Spleen (tissue), 7 donors: ENCODE data around the gene PFKL.

Source experiments
- POLR2A ChIP-seq, 3 donors: fragments of 450-650 bp; IDR thresholded peaks; one replicate each; pipeline ENCODE4 v1.5.1; 2017; ENCODE audit warnings: antibody characterized with exemption in 3 of 3, mild to moderate bottlenecking in 1 of 3
- POLR2AphosphoS5 ChIP-seq, 3 donors: sonication (generic); formaldehyde crosslinking; IDR thresholded peaks; one replicate each; pipeline ENCODE4 v1.5.1; 2017; ENCODE audit warnings: antibody characterized with exemption in 3 of 3
- TF ChIP-seq, protein P1 (sequence below), 11 experiments: fragments of 200-600 bp in 7 of 11; fragments of 450-650 bp in 4 of 11; sonication (generic) in 4 of 11; IDR thresholded peaks in 8 of 11; conservative IDR thresholded peaks in 3 of 11; 1 replicate in 7 of 11; 2 replicates in 4 of 11; pipeline versions ENCODE4 v1.4.0 to v1.8.0; 2016 to 2021; ENCODE audit warnings: antibody characterized with exemption in 11 of 11, inconsistent platforms in 4 of 11, mild to moderate bottlenecking in 1 of 11
- donor health status: DM: no; HTN: no; CAD: no; lungs with moderate emphysema.
- donor health status: DM: no; HTN: no; CAD: no.
- donor health status: DM: no; HTN: no; CAD: no.

DNA sequence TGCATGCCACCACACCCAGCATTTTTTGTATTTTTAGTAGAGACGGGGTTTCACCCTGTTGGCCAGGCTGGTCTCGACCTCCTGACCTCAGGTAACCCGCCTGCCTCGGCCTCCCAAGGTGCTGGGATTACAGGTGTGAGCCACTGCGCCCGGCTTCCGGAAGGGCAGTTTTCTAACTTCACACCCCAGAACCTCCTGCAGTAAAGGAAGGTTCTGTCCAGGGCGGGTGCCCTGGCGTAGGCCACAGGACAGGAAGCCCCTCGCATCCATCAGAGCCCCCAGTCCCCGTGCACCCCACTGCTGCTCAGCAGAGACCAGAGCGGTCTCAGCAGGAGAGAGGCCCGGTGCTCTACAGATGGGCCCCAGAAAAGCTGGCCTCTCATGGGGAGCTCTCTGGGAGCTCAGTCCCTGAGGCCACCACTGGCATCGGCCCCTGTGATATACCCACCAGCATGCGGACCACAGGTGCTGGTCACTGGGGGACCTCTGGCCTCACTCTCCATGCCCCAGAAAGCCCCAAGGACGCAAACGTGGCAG lies 34.1 kb upstream of the PFKL start:
- TF ChIP-seq, protein P1, sequence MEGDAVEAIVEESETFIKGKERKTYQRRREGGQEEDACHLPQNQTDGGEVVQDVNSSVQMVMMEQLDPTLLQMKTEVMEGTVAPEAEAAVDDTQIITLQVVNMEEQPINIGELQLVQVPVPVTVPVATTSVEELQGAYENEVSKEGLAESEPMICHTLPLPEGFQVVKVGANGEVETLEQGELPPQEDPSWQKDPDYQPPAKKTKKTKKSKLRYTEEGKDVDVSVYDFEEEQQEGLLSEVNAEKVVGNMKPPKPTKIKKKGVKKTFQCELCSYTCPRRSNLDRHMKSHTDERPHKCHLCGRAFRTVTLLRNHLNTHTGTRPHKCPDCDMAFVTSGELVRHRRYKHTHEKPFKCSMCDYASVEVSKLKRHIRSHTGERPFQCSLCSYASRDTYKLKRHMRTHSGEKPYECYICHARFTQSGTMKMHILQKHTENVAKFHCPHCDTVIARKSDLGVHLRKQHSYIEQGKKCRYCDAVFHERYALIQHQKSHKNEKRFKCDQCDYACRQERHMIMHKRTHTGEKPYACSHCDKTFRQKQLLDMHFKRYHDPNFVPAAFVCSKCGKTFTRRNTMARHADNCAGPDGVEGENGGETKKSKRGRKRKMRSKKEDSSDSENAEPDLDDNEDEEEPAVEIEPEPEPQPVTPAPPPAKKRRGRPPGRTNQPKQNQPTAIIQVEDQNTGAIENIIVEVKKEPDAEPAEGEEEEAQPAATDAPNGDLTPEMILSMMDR (IDR thresholded peaks at IDR 0.05 in 8 of 11, conservative IDR thresholded peaks at IDR 0.05 in 3 of 11), result no peak
- TF ChIP-seq POLR2A (IDR thresholded peaks at IDR 0.05), result no peak
- TF ChIP-seq POLR2AphosphoS5 (IDR thresholded peaks at IDR 0.05), result no peak
